HG03159 (cell line): ENCODE measurements around the gene EXD3.
A peak's percentile ranks its signal among the peaks of the same experiment; 100 is the strongest.

ENCODE experiments used
- ATAC-seq: cut with Tn5 transposase; IDR thresholded peaks from one replicate; pipeline ENCODE4 v1.9.1; 2021; ENCODE audit warnings: mild to moderate bottlenecking, moderate library complexity; ENCODE audit not compliant: unreplicated experiment

The EXD3 gene

GRCh38 chr9:137276473-137277328 lies 146.3 kb downstream of the EXD3 start:
- peak; percentile 16 for ATAC-seq

GRCh38 chr9:137275588-137276472 lies 147.1 kb downstream of the EXD3 start:
- no peak for ATAC-seq

- no peak for ATAC-seq
These were observed 147.8 kb downstream of the EXD3 start for GRCh38 chr9:137275203-137275587.

- ATAC-seq: no peak
These were observed 149.2 kb downstream of the EXD3 start for GRCh38 chr9:137273611-137274320.

- no peak for ATAC-seq
These were observed 149.9 kb downstream of the EXD3 start for GRCh38 chr9:137273095-137273490.

GRCh38 chr9:137272241-137273094 lies 150.5 kb downstream of the EXD3 start:
- ATAC-seq: no peak

GRCh38 chr9:137271696-137272076 lies 151.3 kb downstream of the EXD3 start:
- no peak for ATAC-seq

GRCh38 chr9:137270929-137271695 lies 151.8 kb downstream of the EXD3 start:
- no peak for ATAC-seq

GRCh38 chr9:137269231-137269772 lies 153.7 kb downstream of the EXD3 start:
- ATAC-seq: no peak

GRCh38 chr9:137268538-137269201 lies 154.3 kb downstream of the EXD3 start:
- no peak for ATAC-seq

GRCh38 chr9:137267933-137268355 lies 155.0 kb downstream of the EXD3 start:
- no peak for ATAC-seq

GRCh38 chr9:137266585-137267453 lies 156.1 kb downstream of the EXD3 start:
- ATAC-seq: no peak

- ATAC-seq: no peak
These were observed 156.8 kb downstream of the EXD3 start for GRCh38 chr9:137266162-137266527.

GRCh38 chr9:137265496-137266161 lies 157.3 kb downstream of the EXD3 start:
- no peak for ATAC-seq

GRCh38 chr9:137264067-137264466 lies 158.9 kb downstream of the EXD3 start:
- ATAC-seq: no peak

GRCh38 chr9:137263506-137263905 lies 159.5 kb downstream of the EXD3 start:
- ATAC-seq: no peak

- no peak for ATAC-seq
These were observed 160.1 kb downstream of the EXD3 start for GRCh38 chr9:137262909-137263285.
